Amniotic epithelial cell (primary cell): ENCODE data around the gene PRSS33.

Experiments used
- DNase-seq: peaks from one replicate; pipeline ENCODE4 v3.0.0-alpha.2; 2010; ENCODE audit warnings: low read depth

The PRSS33 gene

DNA sequence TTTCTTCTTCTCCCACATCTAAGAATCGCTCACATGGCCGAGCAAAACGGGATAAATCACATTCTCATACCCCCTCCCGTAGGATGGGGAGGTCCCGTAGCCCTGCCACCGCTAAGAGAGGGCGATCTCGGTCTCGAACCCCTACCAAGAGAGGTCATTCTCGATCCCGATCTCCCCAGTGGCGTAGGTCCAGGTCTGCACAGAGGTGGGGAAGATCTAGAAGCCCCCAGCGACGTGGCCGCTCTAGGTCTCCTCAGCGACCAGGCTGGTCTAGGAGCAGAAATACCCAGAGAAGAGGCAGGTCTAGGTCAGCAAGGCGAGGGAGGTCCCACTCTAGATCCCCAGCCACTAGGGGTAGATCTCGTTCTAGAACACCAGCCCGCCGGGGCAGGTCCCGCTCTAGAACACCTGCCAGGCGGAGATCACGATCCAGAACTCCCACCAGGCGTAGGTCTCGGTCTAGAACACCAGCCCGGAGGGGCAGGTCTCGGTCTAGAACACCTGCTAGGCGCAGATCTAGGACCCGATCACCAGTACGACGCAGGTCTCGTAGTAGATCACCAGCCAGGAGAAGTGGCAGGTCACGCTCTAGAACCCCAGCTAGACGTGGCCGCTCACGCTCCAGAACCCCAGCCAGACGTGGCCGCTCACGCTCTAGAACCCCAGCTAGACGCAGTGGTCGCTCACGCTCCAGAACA lies 25.3 kb downstream of the PRSS33 start:
- DNase-seq = no peak

- DNase-seq = no peak
These were observed 25.9 kb downstream of the PRSS33 start for GRCh38 chr16:2761472-2761871.

- no peak for DNase-seq
These were observed 30.0 kb downstream of the PRSS33 start for GRCh38 chr16:2757344-2757743.

DNA sequence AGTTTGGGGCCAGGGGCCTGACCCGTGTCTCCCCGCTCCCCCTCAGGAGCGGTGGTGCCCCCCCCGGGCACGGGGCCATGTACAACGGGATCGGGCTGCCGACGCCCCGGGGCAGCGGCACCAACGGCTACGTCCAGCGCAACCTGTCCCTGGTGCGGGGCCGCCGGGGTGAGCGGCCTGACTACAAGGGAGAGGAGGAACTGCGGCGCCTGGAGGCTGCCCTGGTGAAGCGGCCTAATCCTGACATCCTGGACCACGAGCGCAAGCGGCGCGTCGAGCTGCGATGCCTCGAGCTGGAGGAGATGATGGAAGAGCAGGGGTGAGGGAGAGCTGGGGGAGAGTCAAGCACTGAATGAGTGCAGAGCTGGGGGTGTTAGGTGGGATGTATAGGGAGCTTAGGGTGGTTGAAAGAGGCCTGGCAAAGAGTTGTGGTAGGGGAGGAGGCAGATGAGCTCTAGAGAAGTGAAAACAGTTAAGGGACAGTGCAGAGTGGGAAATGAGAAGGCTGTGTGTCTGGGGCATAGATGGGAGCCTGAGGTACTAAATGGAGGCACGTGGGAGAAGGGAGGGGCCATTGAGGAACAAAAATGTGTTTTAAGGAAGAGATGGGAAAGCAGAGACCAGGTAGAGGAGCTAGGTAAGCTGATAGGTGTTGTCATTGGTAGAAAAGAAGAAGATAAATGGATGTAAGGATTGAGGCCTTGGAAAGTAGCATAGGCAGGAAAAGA lies 30.9 kb downstream of the PRSS33 start:
- no peak for DNase-seq

DNA sequence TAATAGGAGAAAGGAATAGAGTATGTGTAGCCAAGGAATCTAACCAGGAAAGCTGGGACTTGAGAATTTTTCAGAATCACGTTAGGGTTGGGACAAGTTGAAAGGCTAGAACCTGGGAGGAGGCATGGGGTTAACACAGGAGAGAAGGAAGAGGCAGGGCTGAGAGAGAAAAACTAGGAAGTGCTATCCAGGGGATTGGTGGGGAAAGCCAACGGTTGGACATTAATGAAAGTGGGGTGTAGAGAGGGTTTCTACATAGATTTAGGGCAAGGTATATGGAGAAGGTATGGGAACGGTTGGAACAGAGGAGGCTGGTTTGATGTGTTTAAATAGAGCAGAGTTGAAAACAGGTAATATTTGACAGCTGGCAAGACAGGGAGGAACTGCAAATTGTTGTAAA lies 32.2 kb downstream of the PRSS33 start:
- DNase-seq = no peak

- DNase-seq = no peak
These were observed 33.7 kb downstream of the PRSS33 start for GRCh38 chr16:2753733-2754020.

DNA sequence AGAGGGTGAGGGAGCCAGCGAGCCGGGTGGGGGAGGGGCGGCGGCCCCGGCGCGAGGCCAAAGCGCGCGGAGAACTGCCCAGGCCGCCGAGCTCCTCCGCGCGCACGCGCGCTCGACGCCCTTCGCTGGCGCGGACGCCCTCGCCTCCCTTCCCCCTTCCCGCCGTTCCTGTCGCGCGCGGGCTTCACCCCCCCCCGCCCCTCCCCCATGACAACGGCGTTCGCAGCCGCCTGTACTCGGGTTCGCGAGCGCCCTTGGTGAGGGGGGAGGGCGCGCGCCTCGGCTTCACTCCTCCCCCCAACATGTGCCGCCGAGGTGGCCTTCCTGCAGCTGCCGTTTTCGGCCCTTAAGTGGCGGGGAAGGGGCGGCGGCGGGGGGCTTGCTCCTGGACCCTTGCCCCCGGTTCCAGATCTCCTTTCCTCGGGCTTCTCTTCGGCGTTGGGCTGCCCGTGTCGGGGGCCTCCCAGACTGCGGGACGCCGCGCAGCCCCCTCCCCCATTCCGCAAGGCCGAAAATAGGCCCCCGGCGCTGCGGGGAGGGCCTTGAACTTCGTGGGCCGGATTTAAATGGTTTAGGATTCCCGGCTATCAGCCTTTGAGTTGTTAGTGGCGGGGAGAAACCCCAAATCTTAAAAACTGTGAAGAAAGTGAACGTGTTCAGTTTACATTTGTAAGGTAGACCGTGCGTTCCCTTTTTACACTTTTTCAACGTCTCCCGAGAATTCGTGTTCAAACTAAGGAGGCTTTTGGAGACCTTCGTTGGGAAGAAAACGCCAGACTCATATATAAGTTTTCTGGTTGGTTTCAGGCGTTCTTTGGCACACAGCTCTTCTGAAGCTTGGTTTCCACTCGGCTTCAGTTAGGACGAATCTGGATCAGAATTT lies 34.3 kb downstream of the PRSS33 start:
- peak; percentile 76 for DNase-seq

DNA sequence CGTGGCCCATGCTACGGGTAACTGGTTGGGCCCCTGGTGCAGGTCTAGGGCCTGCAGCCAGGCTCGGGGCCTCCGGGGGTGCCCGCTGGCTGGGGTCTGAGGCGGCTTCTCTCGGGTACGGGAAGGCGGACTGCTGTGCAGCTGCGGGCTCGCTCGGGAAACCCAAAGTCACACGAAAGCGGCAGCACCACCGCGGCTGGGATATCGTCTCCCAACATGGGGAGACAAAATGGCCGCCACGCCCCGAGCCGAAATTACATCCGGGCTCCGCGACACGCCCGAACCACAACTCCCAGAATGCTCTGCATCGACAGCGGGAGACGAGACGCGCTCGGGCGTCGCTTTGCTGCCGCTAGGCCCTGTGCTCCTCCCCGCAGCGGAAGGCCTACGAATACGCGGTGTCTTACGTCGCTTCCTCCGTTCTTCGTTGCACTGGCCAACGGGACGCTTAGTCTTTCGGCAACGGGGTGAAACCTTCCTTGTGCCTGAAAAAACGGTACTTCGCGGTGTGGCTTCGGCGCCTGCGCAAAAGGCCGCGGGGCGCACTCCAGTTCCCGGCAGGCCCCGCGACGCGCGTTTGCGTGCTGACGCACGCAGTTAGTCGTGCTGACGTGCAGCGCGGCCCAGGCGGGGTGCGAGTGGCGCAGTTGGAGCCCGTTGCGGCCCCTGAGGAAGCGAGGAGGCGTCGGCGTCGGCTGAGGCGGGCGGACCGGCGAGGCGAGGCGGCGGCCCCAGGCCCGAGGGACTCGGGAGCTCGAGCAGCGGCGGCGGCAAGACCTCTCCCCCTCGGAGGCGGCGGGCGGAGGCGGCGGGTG lies 35.1 kb downstream of the PRSS33 start, which contains the start of gene SRRM2:
SRRM2 (plus strand) TSS at position 604 of the 815 bp plus-strand sequence. CDS start 3,727 bp downstream, outside the sequence.
- DNase-seq = peak; percentile 93

DNA sequence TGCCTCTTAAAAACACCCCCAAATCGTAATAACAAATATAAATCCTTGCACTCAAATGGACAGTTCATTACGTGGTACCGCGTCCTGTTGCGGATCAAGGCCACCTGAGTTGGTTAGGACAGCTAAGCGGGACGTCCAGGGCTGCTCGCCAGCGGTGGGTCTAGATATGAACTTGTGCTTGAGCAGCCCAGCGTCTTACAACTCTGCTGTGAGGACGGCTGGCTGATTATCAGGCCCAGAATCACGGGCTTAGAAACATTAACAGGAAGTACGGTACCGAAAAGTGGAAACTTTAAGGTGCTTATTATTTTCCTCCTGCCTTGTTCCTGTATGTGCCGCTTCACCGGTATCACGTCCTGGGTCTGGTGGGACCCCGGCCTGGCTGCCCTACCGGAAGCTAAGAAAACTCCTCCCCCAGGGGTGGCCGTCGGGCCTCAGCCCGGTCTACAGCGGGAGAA lies 35.8 kb downstream of the PRSS33 start:
- DNase-seq = peak; percentile 35

GRCh38 chr16:2749936-2750335 lies 37.4 kb downstream of the PRSS33 start:
- no peak for DNase-seq

GRCh38 chr16:2749476-2749875 lies 37.9 kb downstream of the PRSS33 start:
- DNase-seq = no peak

DNA sequence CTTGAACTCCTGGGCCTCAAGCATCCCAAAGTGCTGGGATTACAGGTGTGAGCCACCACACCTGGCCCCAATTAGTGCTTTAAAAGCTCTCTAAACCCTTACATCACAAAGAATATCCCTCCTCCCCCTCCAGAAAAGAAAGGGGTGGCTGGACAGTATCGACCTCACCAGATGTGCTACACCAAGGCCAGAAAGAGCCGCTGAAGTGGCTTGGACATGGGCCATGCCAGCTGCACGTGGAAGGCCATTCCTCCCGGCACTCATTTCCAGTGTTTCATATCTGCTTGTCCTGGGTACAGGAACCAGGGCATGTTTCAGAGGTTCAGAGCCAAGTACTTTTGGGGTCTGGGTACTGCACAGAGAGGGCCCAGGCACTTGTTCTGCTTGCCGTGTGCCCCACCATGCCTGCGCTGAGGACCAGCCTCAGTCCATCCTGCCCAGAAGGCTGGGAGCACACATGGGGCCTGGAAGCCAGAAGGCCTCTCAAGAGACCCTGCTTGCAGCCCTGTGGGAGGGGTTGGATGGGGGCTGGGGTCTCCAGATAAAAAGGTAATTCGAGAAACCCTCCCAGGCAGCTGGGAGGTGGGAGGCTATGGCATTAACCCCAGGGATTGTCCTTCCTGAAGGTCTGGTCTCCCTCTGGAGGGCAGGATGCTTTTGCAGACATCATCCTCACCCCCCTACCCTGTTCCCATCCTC lies 38.5 kb downstream of the PRSS33 start:
- DNase-seq = no peak

GRCh38 chr16:2745961-2746360 lies 41.4 kb downstream of the PRSS33 start:
- DNase-seq = no peak

DNA sequence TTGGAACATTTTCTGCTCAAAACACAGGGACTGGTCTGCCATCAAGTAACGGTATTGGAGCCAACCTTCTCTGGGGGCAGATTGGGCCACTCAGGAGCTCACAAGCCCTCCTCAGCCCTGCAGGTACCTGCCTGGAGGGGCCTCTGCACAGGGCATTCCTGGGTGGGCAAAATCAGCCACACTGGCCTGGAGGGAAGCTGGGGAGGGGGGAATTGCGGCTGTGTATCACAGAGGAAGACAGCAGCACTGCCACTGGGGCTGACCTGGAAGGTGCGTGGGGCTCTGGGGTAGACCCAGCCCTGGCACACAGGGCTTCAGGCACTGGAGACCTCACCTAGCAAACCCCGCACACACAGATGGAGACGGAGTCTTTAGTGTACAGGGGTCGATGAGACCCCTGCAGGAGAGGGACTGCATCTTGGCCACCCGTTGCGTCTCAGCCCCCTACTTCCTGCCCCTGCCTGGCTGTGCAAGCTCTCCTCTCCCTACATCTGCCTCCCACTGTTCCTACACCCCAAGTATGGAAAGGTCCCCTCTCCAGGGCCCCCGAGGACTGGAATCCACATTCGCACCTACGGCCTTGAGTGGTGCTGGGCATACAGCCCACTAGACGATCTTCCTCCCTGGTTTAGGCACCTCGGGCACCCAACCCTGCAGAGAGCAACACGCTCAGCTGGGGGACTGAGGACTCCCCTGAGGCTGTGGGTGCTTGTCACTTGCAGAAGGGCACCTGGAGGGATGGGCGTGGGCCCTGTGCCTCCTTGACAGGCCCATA lies 42.1 kb downstream of the PRSS33 start:
- DNase-seq = no peak

- no peak for DNase-seq
These were observed 42.6 kb downstream of the PRSS33 start for GRCh38 chr16:2744711-2745110.

DNA sequence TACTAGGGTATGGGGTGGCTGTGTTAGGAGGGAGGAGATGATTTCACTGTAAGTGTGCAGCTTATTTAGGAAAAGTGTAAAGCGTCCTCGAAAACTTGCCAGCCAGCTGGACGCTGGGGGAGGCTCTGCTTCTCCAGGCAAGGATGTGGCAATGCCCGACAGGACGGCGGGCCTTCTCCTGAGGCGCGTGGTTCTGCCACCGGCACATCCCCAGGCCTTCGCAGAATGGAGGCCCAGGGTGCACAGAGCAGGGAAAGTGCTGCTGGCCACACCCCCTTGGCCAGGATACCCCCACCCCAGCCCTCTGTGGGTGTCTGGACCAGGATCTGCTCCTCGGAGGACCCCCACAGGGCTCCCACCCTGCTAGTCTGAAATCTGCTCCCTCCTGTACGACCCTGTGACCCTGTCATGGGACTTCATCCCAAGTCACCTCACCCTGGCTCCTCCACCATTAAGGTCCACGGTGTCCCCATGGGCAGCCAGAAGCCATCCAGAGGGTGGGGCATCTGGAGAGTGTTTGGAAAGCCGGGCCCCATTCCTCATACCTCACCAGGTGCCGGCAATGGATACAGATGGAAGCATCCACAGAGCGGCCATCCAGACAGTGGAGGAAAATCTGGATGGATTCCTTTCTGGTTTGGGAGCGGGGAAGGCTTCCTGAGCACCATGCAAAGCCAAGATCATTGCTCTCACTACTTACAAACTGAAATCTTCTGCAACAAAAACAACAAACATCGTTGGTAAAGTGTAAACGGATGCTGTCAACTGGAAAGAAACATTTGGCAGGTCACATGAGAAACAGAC lies 44.2 kb downstream of the PRSS33 start:
- DNase-seq = no peak

- DNase-seq = no peak
These were observed 44.9 kb downstream of the PRSS33 start for GRCh38 chr16:2742323-2743006.

DNA sequence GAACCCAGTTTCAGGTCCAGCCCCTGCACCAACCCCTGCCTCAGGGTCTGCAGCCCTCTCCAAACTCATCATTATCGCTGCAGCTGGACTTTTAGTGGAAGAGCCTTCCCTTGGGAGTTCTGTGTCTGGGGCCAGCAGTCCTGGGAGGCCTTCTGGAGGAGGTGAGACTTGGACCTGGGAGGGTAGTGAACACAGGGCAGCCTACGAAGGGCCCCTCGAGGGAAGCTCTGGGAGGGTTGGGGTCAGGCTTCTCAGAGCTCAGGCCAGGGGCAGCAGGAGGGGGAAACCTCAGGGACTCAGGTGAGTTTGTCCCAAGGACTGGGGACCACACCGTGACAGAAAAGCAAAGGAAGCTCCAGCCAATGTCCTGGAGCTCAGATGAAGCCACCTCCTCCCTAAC lies 46.2 kb downstream of the PRSS33 start:
- no peak for DNase-seq

- no peak for DNase-seq
These were observed 46.9 kb downstream of the PRSS33 start for GRCh38 chr16:2740476-2740875.
